GM12891 (cell line): ENCODE measurements around the gene ANKS1B.

Experiments
- POLR2A ChIP-seq: IDR thresholded peaks from 2 replicates; pipeline ENCODE4 v1.6.1; 2011; ENCODE audit warnings: low read depth, low read length, control low read depth
- POLR2AphosphoS5 ChIP-seq: IDR thresholded peaks from 2 replicates; pipeline ENCODE4 v1.6.1; 2011; ENCODE audit warnings: low read depth, low read length, control low read depth
- POU2F2 ChIP-seq: IDR thresholded peaks from 2 replicates; pipeline ENCODE4 v1.6.1; 2011; ENCODE audit warnings: low read depth, mild to moderate bottlenecking, control low read depth, low read length, moderate library complexity
- TAF1 ChIP-seq: IDR thresholded peaks from 2 replicates; pipeline ENCODE4 v1.6.1; 2011; ENCODE audit warnings: low read depth, low read length, control low read depth

GRCh38 chr12:99147130-99147529 lies 837.6 kb downstream of the ANKS1B start:
- TF ChIP-seq POU2F2 (no peak), POLR2A (no peak), TAF1 (no peak), POLR2AphosphoS5 (no peak)
